ENCODE data around the gene EFEMP2.
A peak's percentile ranks its signal among the peaks of the same experiment; 100 is the strongest.

The EFEMP2 gene

DNA sequence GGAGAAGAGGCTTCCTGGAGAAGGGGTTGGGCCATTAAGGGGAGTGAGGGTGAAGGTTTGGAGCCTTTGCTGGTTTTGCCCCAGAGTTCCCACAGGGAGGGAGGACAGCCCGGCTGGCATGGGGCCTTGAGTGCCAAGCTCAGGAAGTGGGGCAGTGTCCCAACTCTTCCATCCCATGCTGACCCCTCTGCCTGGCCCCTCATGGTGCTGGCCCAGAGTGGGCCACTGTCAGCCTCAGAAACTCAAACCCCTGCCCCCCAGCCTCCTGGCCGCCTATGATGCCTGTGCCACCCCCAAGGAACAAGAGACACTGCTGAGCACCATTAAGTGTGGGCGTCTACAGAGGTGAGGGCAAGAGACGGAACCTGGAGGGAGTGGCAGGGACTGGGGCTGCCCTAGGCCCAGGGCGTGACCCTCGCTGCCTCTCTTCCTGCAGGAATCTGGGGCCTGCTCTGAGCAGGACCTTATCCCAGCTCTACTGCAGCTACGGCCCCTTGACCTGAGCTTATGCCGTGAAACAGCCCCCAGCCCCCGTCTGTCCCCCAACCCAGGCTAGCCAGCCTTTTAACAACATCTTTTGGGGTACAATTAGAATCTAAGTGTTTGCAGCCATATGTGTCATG lies 6.9 kb downstream of the EFEMP2 start:
- no peak for DNase-seq

DNA sequence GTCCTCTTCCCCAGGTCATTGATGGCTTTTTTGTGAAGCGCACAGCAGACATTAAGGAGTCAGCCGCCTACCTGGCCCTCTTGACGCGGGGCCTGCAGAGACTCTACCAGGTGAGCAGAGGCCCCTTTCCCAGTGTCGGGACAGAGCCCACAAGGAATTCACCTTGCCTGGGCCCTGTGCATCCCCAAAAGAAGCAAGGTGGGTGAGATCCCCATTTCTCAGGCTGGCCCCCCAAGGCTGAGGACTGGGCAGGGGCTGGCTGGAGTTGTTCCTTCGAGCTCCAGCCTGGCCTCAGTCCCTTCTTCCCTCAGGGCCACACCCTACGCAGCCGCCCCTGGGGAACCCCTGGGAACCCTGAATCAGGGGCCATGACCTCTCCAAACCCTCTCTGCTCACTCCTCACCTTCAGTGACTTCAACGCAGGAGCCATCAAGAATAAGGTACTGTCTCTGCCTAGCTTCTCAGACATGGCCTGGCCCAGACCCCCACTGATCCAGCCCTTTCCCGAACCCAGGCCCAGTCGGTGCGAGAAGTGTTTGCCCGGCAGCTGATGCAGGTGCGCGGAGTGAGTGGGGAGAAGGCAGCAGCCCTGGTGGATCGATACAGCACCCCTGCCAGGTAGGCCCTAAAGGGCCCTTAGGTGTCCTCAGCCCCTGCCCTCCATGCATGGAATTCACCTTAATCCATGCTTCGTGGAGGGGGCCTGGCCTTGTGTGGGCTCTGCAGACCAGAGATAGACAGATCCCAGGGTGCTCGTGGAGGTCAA lies 7.7 kb downstream of the EFEMP2 start:
- no peak for DNase-seq

DNA sequence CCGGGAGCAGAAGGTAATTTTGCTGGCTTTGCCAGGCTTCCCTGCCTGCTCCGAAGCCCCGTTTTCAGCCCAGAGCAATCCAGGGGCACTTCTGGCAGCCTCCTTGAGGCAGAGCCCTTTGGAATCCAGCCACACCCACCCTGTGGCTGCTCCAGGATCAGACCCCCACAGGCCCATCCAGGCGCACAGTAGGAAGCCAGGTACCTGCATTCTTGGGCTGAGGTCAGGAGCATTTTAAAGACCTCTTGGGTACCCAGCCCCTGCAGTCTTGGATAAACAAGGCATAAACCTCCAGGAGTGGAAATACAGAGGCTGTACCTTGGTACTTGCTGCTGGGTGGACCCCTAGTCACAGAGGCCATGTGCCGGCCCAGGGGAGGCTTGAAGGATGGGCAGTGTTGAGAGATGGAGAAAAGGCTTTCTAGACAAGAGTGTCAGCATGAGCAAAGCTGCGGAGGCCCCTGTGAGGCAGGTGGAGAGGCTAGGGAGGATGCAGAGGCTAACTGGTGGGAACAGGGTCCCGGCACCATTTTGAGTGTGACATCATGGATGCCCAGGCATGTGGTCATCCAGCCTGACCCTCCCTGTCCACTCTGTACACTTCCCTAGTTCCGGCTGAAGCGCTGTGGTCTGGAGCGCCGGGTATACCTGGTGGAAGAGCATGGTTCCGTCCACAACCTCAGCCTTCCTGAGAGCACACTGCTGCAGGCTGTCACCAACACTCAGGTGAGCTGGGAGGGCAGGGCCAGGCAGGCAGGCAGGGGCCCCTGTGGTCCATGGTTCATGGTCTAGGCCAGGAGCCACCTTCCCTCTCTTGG lies 8.5 kb downstream of the EFEMP2 start:
- no peak for DNase-seq

DNA sequence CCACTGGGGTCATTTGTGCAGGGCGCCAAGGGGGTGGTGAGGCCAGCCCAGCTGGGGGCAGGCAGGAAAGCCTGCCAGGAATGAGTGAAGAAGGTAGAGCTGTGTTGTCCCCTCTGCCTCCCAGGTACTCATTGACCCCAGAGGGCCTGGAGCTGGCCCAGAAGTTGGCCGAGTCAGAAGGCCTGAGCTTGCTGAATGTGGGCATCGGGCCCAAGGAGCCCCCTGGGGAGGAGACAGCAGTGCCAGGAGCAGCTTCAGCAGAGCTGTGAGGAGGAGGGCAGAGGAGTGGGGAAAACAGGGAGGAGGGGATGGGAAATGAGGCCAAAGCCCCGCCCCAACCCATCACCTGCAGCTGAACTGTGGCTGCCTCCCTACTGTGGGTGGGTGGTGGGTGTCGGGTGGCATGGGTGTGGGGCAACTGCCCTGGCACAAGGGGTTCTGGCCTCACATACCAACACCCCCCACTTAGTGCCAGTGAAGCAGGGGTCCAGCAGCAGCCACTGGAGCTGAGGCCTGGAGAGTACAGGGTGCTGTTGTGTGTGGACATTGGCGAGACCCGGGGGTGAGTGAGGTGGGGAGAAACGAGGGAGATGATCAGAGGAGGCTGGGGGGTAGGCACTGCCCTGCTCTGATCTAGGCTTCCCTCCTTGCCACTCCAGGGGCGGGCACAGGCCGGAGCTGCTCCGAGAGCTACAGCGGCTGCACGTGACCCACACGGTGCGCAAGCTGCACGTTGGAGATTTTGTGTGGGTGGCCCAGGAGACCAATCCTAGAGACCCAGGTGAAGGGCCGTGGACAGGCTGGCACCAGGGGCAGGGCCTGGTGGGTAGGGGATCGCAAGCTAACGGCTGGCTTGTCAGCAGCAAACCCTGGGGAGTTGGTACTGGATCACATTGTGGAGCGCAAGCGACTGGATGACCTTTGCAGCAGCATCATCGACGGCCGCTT lies 9.4 kb downstream of the EFEMP2 start:
- no peak for DNase-seq

DNA sequence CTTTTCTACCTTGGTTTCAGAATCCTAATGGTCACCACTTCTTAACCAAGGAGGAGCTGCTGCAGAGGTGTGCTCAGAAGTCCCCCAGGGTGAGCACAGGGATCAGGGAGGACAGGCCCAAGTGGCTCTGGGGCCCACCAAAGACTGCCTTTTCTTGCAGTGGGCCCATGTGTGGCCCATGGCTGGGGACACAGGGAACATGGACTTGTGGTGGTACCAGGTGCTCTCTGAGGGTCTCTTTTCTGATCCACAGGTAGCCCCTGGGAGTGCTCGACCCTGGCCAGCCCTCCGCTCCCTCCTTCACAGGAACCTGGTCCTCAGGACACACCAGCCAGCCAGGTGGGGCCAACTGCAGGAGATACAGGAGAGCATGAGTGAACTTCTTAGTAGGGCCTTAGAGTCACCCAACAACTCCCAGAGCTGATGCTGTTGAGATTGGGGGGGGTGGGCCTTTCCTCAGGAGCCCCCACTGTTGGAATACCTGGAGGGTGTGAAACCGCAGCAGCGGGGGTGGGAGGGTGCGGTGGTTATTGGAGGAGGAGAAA lies 10.3 kb downstream of the EFEMP2 start:
- no peak for DNase-seq

DNA sequence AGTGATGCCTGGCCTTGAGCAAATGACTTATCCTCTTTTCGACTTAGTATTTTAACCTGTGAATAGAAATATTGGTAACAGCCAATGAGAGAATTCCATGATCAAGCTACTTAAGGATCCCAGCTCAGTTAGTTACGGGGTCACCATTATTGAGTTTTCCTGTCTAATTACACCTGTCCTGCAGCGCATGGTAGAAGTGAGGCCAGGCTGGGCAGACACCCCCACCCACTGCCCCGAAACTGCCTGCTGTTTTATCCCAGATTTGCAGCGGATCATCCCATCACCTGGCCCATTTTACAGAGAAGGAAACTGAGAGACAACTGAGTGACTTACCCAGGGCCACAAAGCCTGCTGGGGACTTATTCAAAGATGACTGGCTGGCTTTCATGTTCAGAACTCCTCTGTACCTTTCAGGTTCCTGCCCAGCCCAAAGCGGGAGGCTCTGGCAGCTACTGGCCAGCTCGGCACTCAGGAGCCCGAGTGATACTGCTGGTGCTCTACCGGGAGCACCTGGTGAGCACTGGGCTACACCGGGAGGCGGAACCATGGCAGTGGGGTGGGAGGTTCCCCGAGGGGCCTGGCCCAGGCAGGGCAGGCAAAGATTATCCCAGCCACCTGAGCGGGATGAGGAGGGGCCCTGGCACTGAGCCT lies 10.9 kb downstream of the EFEMP2 start:
- DNase-seq, result no peak

DNA sequence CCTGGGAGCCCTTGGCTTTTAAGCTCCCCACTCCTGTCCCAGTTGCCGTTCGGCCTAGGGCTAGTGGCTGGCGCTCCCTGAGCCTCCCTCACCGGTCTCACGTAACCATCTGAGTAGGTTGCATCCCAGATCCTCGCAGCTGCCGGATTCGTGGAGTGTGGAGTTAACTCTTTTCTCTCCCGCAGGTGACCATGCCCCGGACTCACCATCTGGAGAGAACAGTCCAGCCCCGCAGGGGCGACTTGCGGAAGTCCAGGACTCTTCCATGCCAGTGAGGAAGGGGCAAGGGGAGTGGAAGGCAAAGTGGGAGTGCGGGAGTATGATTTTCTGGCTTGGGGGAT lies 11.5 kb downstream of the EFEMP2 start:
- DNase-seq, result no peak

DNA sequence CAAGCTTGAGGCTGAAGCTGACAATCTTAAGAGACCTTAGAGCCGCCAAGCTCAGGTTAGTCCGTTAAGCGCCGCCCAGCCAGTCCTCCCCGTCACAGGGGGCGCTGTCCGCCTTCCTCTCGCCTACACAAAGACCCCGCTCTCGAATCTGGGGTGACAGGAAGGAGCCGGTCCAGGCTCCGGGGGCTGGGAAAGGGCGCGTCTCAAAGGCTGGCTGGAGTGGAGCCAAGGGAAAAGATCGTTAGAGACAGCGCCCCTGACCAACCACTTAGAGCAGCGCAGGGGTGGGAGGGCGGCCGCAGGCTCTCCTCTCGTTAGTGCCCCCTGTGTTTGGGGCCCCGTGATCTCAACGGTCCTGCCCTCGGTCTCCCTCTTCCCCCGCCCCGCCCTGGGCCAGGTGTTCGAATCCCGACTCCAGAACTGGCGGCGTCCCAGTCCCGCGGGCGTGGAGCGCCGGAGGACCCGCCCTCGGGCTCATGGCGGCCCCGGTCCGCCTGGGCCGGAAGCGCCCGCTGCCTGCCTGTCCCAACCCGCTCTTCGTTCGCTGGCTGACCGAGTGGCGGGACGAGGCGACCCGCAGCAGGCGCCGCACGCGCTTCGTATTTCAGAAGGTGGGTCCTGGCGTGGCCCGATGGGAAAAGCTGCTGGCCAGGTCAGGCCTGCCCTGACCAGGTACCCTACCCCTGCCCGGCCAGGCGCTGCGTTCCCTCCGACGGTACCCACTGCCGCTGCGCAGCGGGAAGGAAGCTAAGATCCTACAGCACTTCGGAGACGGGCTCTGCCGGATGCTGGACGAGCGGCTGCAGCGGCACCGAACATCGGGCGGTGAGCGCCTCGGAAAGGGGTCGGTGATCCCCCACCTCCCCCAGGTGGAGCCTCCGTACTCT lies 12.1 kb downstream of the EFEMP2 start, which contains the start of gene MUS81:
MUS81 (plus strand) TSS at position 156 of the 887 bp plus-strand sequence; CDS start at position 477, 321 bp downstream.
- peak; percentile 98 for DNase-seq

DNA sequence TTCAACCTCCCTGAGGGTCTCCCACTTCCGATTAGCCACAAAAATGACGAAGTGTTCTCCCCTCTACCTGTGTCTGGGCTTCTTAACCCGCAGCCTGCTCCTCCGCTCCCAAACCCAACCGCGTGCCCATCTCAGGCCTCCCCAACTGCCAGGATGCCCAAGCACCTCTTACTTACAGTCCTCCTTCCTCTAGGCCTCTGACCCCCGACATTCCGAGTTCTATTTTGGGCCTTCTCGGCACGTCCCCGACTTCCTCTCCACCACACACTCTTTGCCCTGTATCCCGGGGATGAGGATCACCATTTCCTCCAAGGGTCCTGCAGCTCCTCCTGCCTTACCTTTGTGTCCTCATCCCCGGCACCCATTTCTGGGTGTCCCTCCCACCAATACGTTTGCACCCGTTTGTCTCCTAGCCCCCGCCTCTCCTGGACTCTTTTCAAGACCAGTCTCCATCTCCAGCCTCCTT lies 12.8 kb downstream of the EFEMP2 start:
- DNase-seq, result no peak

DNA sequence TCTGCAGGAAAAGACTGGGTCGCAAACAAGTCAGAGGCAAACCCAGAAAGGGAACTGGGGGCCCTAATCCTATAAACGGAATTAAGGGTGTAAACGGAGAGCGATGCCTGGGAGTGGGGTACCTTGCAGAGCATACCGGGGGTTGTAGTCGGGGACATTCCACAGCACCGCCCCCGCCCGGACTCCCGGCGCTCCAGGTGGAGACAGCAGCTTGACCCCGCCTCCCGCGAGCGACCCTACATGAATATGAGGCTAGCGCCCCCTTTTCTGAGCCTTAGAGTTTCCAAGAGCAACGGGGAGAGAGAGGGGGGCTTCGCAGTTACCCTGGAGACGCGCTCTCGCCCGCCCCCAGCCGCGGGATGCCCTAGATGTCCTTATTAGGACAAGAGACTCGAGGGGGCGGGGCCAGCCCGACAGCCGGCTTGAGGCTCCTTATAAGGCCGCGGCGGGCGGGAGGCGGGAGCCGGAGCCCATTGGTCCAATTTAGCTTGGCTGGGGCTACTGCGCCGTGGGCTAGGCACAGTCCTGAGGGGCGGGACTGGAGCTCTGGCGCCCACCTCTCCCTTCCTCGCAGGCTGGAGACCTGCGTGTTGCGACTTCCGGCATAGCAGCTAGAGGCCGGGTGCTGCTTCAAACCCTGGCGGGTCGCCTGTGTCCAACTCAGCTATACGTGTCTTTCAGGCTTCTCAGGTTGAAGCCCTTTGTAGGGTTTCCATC lies 13.3 kb downstream of the EFEMP2 start:
- DNase-seq, result peak; percentile 99

DNA sequence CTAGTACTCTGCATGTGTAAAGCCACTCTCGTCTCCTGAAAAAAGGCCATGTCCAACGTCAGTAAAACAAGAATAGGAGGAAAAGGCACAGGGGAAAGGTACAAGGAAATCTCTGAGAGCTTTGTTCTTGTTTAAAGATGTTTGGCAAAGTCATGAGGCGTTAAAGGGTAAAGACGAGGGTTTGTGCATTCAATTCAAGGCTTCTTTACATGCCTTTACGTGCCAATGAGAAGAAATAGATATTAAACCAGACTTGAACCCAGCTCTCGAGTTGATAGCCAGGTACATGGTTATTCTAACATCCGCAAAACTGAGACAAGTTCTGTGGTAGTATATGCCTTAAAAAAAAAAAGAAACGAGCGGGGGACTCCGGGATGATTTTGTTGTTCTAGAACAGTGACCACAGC lies 13.9 kb downstream of the EFEMP2 start:
- no peak for DNase-seq

DNA sequence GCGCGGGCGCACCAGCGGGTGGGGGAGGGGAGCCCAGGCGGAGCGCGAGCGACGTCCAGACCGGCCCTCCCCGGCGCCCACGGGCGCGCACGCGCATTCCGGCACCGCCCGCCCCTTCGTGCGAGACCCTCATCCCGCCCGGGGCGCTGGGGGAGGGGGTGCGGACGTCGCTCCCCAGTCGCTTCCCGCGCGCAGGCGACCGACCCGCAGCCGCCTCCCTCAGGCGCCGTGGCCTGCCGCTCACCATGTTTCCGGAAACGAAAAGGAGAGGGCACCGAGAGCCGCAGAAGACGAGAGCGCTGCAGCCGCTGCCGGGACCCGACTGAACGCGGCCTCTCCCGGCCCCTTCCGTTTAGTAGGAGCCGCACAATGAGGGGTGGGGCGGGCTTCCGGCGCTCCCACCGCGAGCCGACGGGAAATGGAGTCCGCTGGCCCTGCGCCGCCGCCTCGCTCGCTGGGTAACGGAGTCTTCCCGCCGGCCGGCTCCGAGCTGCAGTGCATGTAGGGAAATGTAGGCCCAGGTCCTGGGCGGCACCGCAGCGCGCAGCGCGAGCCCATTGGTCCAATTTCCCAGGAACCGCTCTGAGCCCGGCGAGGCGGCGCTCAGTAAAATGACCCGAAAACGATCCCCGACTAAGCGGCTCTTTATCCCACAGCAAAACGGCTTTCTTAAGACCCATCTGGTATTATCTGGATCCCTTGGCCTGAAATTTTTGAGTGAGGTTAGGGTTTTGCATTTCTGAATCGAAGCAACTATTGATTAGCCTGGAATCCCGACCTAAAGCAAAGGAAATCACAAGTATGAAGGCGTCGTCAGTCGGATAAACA lies 14.5 kb downstream of the EFEMP2 start, which contains the start of gene CFL1:
CFL1 (minus strand) TSS at position 328 of the 828 bp plus-strand sequence; CDS start at position 247, 81 bp downstream.
- peak; percentile 95 for DNase-seq

DNA sequence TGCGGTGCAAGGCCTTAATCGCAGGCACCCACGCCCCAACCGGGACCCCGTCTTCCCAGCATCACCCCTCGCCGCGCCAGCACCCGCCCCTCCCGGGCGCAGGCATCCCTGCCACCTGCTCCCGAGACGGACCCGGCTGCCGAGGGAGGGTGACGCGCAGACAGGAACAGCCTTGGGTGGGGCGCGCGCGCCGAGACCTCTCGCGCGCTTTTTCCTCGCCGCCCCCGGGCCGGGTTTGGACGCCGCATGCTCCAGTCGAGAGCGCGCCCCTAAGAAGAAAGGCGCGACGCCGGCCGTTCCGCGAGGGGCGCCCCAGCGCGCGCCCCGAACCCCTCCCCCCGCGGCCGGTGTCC lies 15.1 kb downstream of the EFEMP2 start:
- DNase-seq, result no peak

DNA sequence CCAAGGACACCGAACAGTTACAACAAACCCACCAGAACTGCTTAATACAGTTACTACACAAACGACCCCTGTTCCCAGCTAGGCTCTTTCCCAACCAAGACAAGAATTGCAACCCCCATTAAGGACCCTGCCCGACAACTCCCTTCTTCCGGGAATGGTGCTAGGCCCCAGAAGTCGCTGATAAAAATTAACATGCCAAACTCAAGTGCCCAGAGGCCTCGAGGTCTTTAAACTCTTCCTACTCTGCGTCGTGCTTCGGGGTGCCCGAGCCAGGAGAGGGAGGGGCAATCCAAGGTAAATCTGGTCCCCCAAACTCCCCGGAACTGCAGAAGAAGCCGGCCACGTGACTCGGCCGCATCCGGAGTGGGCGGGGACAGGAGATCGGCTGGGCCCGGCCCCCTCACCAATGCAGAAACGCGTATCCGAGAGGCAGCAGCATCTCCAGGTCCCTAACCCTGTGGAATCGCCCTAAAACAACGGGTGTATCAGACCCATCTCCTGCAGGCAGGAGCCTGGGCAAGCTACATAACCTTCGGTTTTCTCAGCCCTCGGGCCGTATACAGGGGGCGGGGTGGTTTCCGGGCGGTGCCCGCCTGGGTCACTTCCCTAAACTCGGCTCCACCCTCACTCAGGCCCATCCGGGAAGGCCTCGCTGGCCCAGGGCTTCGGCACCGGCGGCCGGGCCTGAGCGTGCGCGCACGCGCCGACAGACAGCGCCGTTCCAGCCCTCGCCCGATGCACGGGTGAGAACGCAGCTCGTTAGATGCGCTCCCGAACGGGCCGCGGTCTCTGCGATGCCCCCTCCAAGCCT lies 15.7 kb downstream of the EFEMP2 start:
- no peak for DNase-seq

DNA sequence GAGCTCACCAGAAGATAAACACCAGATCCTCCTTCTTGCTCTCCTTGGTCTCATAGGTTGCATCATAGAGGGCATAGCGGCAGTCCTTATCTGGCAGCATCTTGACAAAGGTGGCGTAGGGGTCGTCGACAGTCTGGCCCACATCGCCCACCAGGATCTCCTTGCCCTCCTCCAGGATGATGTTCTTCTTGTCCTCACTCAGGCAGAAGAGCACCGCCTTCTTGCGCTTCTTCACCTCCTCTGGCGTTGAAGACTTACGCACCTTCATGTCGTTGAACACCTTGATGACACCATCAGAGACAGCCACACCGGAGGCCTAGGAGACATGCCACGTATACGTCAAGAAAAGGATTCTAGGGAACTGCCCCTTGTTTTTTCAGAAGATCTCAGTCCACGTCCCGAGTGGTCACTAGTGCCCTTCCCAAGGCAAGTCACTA lies 16.7 kb downstream of the EFEMP2 start:
- DNase-seq, result no peak

DNA sequence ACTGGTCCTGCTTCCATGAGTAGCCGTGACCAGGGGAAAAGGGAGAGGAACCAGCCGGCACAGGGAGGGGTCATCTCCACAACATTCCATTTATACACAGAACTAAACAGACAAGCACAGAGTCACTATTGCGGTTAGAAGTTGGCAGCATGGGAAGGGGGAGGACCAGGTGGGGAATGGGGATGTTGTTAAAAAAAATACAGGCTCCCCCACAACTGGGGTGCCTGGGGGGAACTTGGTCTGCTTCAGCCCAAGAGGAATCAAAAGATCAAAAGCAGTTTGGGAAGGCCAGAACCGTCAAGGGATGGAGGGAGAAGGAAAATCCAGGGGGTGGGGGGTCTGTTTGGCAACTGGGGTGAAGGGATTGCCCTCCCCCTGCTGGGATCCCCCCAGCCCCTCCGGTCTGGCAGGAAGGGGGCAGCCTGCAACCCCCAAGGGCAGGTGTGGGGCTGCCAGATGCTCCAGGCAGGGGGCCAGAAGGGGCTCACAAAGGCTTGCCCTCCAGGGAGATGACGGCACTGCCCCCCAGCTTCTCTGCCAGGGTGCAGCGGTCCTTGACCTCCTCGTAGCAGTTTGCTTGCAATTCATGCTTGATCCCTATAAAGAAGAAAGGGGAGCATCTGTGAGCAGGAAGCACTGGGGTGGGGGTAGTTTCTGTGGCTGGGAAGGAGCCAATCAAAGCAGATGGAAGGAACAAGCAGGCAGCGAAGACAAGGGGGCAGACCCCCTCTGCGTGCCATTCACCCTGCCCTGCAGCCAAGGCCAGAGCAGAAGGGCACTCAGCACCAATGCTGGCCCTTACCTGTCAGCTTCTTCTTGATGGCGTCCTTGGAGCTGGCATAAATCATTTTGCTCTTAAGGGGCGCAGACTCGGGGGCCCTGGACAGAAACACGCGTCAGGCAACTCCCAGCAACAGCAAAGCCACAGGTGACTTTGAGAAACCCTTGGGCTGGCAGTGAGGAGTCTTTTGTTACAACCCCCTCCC lies 17.5 kb downstream of the EFEMP2 start:
- DNase-seq, result no peak

DNA sequence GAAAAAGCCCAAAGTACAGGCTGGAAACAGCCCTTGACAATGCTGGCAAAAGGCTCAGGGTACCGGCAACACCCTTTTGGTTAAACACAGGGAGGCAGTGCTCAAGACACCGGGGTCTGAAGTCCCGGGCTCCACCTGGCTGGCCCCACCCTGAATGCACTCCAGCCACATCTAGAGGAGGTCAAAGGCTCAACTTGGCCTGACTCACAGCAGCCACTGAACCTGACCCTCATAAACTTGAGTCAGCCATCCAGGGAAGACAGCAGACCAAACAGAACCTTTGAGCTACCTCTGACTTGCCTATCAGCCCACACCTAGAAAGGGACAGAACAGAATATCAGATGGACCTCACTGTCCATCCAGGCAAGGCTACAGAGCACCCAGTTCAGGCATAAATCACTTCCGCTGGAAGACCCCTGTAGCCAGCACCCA lies 18.4 kb downstream of the EFEMP2 start:
- no peak for DNase-seq
